HTR-8/SVneo (cell line): ENCODE results near the gene EP300.
"Not testable (repeated sequence)": the region's sequence is repeated elsewhere in the genome, so short reads cannot be mapped to it uniquely, and the experiment has no call there.

Experiments used
- DNase-seq: peaks from one replicate; pipeline ENCODE4 v3.0.0; 2011; ENCODE audit warnings: low spot score, mixed read lengths; ENCODE audit not compliant: insufficient read length
- FAIRE-seq: peaks from 2 replicates; lab custom pipeline; 2011; peaks lifted over from hg19 to GRCh38; lab: Jason Lieb, UNC

Gene EP300

GRCh38 chr22:41140365-41140957, 48.1 kb downstream of the EP300 start:
- no peak for DNase-seq
- FAIRE-seq = no peak

DNA sequence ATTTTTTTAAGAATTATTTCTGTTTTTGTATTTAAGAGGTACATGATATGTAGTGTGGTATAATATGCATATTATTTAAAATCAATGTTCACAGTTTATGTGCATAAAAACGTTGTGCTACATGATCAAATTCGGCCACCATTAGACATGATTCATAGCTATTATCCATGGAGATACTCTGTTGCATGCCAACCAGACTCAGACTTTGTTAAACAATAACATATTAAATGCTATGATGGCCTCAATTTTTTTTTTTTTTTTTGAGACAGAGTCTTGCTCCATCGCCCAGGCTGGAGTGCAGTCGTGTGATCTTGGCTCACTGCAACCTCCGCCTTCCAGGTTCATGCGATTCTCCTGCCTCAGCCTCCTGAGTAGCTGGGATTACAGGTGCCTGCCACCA, 53.5 kb downstream of the EP300 start:
- DNase-seq, FAIRE-seq: not testable (repeated sequence)

DNA sequence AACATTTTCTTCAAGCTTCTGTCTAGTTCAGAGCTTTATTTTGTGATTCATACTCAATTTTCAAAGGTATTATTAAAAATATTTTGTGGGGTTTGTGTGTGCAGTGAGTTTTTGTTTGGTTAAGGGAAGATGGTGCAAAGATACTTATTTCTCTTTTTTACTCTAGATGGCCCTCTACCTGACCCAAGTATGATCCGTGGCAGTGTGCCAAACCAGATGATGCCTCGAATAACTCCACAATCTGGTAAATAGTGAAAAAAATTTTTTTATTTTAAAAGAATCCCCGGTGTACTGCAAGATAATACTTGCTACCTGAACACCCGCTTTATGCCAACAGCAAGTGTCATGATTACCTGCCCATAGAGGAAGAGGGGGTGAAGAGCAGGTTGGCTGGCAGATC, 54.2 kb downstream of the EP300 start:
- DNase-seq = no peak
- FAIRE-seq = no peak

DNA sequence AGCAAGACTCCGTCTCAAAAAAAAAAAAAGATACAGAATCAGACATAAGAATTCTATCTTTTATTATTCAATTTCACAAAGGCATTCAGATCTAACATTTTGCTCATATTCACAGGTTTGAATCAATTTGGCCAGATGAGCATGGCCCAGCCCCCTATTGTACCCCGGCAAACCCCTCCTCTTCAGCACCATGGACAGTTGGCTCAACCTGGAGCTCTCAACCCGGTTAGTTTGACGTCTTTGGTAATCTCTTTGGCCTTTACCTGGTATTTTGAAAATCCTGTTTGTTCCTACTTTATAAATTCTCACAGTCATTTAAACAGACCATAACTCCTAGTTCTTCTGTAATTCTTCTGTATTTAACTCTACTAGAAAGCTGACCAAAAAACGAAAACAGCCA, 55.3 kb downstream of the EP300 start:
- no peak for FAIRE-seq
- DNase-seq = no peak

DNA sequence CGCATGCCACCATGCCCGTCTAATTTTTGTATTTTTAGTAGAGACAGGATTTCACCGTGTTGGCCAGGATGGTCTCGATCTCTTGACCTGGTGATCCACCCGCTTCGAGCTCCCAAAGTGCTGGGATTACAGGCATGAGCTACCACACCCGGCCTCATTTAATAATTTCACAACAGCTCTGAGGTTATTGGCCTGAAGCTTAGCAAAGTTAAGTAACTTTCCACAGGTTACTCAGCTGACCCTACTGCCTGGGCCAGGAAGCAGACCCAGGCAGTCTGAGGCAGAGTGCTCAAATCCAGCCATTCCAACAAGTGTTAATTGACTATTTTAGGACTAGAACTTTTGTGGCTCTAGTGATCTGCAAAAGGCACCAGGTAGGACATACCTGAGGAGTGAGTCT, 60.5 kb downstream of the EP300 start:
- FAIRE-seq = no peak

GRCh38 chr22:41157083-41157482, 64.7 kb downstream of the EP300 start:
- no peak for FAIRE-seq

More for the DNA sequence above, 60.5 kb downstream of the EP300 start:
- DNase-seq = no peak

GRCh38 chr22:41169157-41169556, 76.8 kb downstream of the EP300 start:
- FAIRE-seq (no peak), DNase-seq (no peak)

More at GRCh38 chr22:41157083-41157482, 64.7 kb downstream of the EP300 start:
- no peak for DNase-seq

GRCh38 chr22:41171996-41172395, 79.6 kb downstream of the EP300 start:
- DNase-seq (no peak), FAIRE-seq (no peak)

GRCh38 chr22:41175546-41175945, 83.2 kb downstream of the EP300 start:
- DNase-seq (no peak), FAIRE-seq (no peak)

GRCh38 chr22:41177040-41177621, 84.7 kb downstream of the EP300 start:
- FAIRE-seq (no peak), DNase-seq (no peak)

DNA sequence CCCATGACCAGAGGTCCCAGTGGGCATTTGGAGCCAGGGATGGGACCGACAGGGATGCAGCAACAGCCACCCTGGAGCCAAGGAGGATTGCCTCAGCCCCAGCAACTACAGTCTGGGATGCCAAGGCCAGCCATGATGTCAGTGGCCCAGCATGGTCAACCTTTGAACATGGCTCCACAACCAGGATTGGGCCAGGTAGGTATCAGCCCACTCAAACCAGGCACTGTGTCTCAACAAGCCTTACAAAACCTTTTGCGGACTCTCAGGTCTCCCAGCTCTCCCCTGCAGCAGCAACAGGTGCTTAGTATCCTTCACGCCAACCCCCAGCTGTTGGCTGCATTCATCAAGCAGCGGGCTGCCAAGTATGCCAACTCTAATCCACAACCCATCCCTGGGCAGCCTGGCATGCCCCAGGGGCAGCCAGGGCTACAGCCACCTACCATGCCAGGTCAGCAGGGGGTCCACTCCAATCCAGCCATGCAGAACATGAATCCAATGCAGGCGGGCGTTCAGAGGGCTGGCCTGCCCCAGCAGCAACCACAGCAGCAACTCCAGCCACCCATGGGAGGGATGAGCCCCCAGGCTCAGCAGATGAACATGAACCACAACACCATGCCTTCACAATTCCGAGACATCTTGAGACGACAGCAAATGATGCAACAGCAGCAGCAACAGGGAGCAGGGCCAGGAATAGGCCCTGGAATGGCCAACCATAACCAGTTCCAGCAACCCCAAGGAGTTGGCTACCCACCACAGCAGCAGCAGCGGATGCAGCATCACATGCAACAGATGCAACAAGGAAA, 85.4 kb downstream of the EP300 start:
- FAIRE-seq (no peak), DNase-seq (no peak)

GRCh38 chr22:41178425-41178975, 86.1 kb downstream of the EP300 start:
- DNase-seq (no peak), FAIRE-seq (no peak)

DNA sequence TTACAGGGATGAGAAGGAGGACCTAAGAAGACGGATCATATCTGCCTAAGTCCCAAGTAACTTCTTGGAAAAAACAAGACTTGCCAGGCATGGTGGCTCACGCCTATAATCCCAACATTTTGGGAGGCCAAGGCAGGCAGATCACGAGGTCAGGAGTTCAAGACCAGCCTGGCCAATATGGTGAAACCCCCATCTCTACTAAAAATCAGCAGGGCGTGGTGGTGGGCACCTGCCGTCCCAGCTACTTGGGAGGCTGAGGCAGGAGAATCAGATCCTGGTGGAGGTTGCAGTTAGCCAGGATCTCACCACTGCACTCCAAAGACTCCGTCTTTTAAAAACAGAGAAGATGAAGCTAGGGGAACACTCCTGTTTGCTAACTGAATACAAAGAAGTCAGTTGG, 88.0 kb downstream of the EP300 start:
- not testable (repeated sequence) for DNase-seq
- peak; percentile 85 for FAIRE-seq

DNA sequence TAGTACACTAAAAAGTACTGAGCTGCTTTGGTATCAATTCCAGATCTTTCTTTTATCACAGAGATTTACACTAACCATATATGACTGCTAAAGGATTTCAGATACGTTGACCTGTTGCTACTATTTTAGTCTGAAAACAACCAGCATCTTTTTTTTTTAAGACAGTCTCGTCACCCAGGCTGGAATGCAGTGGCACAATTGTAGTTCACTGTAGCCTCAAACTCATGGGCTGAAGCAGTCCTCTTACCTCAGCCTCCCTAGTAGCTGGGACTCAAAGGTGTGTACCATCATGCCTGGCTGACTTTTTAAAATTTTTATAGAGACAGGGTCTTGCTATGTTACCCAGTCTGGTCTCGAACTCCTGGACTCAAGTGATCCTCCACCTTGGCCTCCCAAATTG, 88.5 kb downstream of the EP300 start:
- FAIRE-seq (no peak), DNase-seq (no peak)

- DNase-seq (peak; percentile 66), FAIRE-seq (peak; percentile 44)
Measured at GRCh38 chr22:41181349-41182241, 89.2 kb downstream of the EP300 start.

- no peak for FAIRE-seq
Measured at GRCh38 chr22:41184679-41185078, 92.3 kb downstream of the EP300 start.

GRCh38 chr22:41191467-41191866, 99.1 kb downstream of the EP300 start:
- no peak for FAIRE-seq
- DNase-seq = no peak

More at GRCh38 chr22:41184679-41185078, 92.3 kb downstream of the EP300 start:
- DNase-seq = no peak

- no peak for FAIRE-seq
Measured at GRCh38 chr22:41193829-41194228, 101.4 kb downstream of the EP300 start.

GRCh38 chr22:41197038-41197972, 104.9 kb downstream of the EP300 start:
- peak; percentile 49 for FAIRE-seq
- DNase-seq = peak; percentile 78

More at GRCh38 chr22:41193829-41194228, 101.4 kb downstream of the EP300 start:
- DNase-seq = no peak
